ENCODE data around the gene TRIM7. TPM values are rescaled to one million over a fixed set of nuclear protein-coding genes. Genes with fewer than 3 reads are reported as not detected.

The TRIM7 gene
- 0.37 TPM for polyA plus RNA-seq (2013, experiment 1 of 2)
- not detected for polyA plus RNA-seq (2013, experiment 2 of 2)

DNA sequence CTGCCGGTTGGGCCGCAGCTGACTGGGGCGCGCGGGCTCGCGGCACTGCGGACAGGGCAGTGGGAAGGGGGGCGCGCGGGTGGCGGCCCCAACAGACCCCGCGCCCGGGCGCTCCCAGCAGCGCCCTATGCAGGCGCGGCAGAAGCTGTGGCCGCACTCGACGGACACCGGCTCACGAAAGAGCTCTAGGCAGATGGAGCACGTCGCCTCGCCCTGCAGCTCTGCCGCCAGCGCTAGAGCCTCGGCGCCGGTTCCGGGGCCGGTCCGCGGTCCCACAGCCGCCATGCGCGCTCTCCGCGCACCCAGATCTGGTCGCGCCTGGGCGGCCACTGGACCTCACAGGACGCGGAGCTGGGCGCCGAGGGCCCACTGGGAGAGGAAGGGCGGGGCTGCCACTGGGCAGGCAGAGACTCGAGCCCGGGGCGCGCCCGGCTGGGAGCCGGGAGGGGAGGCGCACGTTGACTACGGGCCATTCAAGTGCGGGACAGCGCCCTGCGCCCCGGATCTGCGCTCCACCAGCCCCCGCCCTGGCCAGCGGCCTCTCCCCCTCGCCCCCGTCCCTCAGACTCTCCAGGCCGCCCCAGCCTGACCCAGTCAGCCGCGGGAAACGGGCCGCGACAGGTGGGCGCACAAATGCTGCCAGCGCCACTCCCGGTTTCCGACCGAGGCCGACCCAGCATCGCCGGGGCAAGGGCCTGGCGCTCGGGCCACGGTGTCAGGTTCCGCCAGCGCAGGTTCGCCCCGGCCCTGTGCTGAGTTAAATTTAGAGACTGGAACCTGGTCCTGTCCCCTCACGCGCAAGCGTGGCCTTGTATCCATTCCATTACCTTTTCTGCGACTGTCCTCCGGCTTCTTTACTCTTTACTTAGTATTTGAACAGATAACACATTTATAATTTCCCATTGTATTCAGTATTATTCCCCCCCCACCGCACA is at the start of gene TRIM7:
TSS of gene TRIM7 (minus strand) at position 371 of the 935 bp plus-strand sequence. CDS start at position 285, 86 bp downstream.
- 1% methylated on average over 57 to 66 of the region's 94 CpGs for WGBS, 2 experiments (ENCODE audit: insufficient coverage in 2 of 2)
- H3K27ac ChIP-seq (ENCODE audit: low read depth, low read length, severe bottlenecking), result no peak within 1 kb of the TSS

DNA sequence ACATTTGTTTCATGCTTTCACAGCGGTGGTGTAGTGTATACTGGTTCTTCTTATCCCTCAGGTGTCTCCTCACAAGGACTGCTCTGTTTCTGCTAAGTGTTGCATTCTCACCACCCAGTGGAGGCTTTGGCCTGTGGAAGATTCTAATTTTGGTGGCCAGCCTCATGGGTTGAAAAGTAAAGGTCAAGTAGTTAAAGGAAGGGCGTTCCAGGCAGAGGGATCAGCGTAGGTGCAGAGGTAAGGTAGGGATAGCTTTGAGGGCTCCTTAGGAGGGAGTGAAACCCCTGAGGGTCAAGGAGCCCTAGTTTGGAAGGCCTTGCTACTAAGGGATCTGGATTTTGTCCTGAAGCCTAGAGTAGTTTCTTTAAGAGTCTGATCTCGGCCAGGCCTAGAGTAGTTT is 43.3 kb upstream of the TRIM7 start:
- Histone ChIP-seq H3K4me1 (ENCODE audit: control insufficient read depth, insufficient read depth, low read length, poor library complexity, severe bottlenecking) (peaks cover 9% of the 10 kb centered on the region), H3K27ac (ENCODE audit: low read depth, low read length, severe bottlenecking) (peak overlapping the region; percentile 41), H3K9me3 (ENCODE audit: control insufficient read depth, low read length) (no peaks in the 10 kb centered on the region), H3K36me3 (ENCODE audit: control insufficient read depth, insufficient read depth, low read length) (peaks cover 46% of the 10 kb centered on the region), H3K4me3 (ENCODE audit: extremely low read depth, insufficient read depth, low read length, poor library complexity, severe bottlenecking) (peak overlapping the region; percentile 74)
- 74 to 75% methylated on average over 2 to 4 of the region's 4 CpGs for WGBS, 2 experiments (ENCODE audit: insufficient coverage in 2 of 2)

More for the DNA sequence above, at the start of gene TRIM7:
- H3K36me3 ChIP-seq (ENCODE audit: control insufficient read depth, insufficient read depth, low read length), result no peaks in the 10 kb centered on the region
- no peaks in the 10 kb centered on the region for H3K9me3 ChIP-seq (ENCODE audit: control insufficient read depth, low read length)
- peaks cover 7% of the 10 kb centered on the region for H3K4me1 ChIP-seq (ENCODE audit: control insufficient read depth, insufficient read depth, low read length, poor library complexity, severe bottlenecking)
- H3K4me3 ChIP-seq (ENCODE audit: extremely low read depth, insufficient read depth, low read length, poor library complexity, severe bottlenecking), result peak within 1 kb of the TSS; percentile 56

DNA sequence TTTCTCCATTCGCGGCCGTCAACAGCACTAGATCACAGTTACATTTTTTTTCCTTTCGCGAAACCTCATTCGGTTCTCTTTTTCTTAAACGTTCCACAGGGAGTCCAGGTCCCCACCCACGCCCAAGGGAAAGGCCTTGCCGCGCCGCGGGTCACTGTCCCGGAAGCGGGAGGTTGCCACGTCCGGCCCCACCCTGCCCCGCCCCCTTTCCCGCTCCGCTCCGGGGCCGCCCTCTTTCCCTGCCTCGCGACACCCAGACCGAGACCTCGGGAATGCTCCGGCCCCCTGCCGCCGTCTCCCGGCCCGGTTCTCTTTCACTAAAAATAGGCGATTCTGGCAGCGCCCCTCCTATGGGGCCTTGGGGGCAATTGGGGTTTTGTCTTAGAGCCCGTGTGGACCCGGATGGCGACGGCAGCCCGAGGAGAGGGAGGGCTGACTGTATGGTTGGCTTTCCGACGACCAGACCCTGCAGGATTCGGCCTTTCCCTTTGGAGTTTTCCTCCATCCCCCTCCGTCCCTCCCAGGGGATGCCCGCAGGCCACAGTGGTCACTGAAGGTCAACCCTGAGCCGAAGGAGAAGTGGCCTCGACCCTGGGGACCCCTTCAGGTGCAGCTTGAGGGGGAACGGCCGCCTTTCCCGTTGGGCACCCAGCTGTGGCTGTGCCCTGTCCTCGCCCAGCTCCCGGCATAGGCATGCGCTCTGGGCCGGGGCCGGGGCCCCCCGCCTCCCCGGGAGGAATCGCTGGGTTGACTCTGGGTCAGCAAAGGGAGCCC is 41.5 kb upstream of the TRIM7 start:
- Histone ChIP-seq H3K27ac (ENCODE audit: low read depth, low read length, severe bottlenecking) (peak overlapping the region; percentile 90), H3K4me1 (ENCODE audit: control insufficient read depth, insufficient read depth, low read length, poor library complexity, severe bottlenecking) (peaks cover 13% of the 10 kb centered on the region), H3K4me3 (ENCODE audit: extremely low read depth, insufficient read depth, low read length, poor library complexity, severe bottlenecking) (peak overlapping the region; percentile 74), H3K9me3 (ENCODE audit: control insufficient read depth, low read length) (no peaks in the 10 kb centered on the region), H3K36me3 (ENCODE audit: control insufficient read depth, insufficient read depth, low read length) (peaks cover 47% of the 10 kb centered on the region)
- WGBS, 2 experiments (ENCODE audit: insufficient coverage in 2 of 2), result 0% methylated on average over 36 to 52 of the region's 55 CpGs

DNA sequence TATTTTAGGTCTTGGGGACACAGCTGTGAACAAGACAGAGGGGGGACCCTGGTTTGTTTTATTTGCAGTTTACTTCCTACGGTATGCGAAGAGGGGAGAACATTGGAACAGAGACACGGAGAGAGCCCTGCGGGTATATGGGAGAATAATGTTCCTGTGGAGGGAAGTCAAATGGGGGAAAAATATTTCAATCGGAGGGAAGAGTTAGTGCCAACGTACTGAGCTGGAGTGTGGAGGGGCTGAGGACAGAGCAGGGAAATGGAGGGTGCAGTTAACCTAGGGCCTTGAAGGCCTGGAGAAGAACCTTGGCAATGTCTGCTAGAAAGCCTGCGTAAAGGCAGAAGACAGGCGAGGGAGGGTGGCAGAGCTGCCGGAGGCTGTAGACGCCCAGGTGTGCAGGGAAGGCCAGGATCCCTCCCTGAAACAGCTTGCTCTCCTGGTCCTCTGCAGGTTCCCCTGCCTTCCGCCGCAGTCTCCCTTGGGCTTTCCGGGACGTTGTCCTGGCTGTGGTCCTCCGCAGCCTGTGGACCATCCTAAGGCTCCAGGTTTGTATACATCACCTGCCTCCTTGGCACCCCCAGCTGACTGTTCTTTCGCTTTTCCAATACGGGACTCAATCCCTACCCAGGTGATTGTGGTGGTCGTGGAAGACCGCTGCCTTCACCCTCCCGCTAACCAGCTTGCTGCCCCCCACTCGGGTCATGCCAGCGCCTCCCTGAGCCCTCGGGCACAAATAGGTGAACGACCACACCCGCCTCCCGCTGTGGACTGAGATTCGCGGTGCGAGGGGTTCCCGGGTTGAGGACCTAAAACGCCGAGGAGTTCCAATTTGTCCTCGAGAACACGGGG is 40.7 kb upstream of the TRIM7 start:
- H3K36me3 ChIP-seq (ENCODE audit: control insufficient read depth, insufficient read depth, low read length), result peaks cover 47% of the 10 kb centered on the region
- peak overlapping the region; percentile 74 for H3K4me3 ChIP-seq (ENCODE audit: extremely low read depth, insufficient read depth, low read length, poor library complexity, severe bottlenecking)
- no peaks in the 10 kb centered on the region for H3K9me3 ChIP-seq (ENCODE audit: control insufficient read depth, low read length)
- H3K27ac ChIP-seq (ENCODE audit: low read depth, low read length, severe bottlenecking), result peak overlapping the region; percentile 90
- H3K4me1 ChIP-seq (ENCODE audit: control insufficient read depth, insufficient read depth, low read length, poor library complexity, severe bottlenecking), result peaks cover 14% of the 10 kb centered on the region
- WGBS, 2 experiments (ENCODE audit: insufficient coverage in 2 of 2), result 32 to 35% methylated on average over 30 to 34 of the region's 34 CpGs

DNA sequence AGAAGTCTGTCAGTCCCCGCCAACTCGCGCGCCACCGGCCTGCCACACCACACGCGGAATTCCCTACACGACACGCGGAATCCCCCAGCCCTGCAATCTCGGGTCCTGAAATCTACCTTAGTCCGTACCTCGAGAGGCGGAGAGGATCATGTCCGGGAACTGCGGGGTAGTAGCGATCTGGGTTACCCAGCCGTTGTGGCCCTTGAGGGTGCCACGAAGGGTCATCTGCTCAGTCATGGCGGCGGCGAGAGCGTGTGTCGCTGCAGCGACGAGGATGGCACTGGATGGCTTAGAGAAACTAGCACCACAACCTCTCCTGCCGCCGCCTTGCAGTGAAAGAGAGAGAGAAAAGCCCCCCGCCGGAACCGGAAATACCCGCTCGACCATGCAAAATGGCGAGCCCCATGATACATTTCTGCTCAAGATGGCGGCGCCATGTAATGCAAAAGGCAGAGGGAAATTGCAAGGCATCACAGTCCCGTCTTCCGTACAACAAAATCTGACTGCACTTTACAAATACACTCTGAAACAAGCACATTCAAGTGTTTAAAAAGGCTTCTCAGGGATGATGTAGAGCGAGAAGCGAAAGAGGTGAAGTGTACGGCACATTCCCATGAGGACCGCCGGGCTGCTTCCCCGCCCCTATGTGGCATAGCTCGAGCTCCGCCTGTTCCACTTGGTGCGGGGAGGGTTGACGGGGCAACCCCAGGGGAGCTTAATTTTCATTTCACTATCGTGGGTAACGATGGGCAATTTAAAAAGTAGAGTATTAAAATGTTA is 38.8 kb upstream of the TRIM7 start, which contains the start of gene RACK1:
TSS of gene RACK1 (minus strand) at position 343 of the 780 bp plus-strand sequence. CDS start at position 237, 106 bp downstream.
- Histone ChIP-seq H3K9me3 (ENCODE audit: control insufficient read depth, low read length) (no peaks in the 10 kb centered on the region), H3K4me3 (ENCODE audit: extremely low read depth, insufficient read depth, low read length, poor library complexity, severe bottlenecking) (peak within 1 kb of the TSS; percentile 75), H3K27ac (ENCODE audit: low read depth, low read length, severe bottlenecking) (peak within 1 kb of the TSS; percentile 98), H3K4me1 (ENCODE audit: control insufficient read depth, insufficient read depth, low read length, poor library complexity, severe bottlenecking) (peaks cover 14% of the 10 kb centered on the region), H3K36me3 (ENCODE audit: control insufficient read depth, insufficient read depth, low read length) (peaks cover 49% of the 10 kb centered on the region)
- WGBS, 2 experiments (ENCODE audit: insufficient coverage in 2 of 2), result 0% methylated on average over 35 to 46 of the region's 50 CpGs

DNA sequence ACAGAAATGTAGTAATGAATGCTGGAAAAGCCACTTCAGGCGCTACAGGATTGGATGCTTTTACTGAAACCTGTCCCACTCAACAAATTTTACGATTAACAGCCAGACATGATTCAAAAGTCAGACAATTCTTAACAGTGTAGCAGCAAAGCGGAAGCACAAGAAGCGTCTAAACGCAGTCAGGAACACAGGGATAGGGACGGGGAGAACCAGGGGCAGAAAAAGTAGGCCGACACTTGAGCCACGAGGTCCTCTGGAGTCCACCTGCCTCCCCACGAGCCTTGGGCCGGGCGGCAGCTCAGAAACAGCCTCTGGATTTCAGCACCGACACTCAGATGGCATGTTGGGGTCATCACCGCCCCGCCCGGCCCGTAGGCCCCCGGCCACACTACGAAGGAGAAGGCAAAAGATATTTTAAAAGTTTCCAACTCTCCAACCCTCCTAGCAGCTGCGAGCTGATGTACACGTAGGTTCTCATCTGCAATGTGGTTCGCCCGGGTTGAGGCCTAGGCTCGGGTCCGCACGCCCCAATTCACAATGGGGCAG is 38.1 kb upstream of the TRIM7 start:
- Histone ChIP-seq H3K4me3 (ENCODE audit: extremely low read depth, insufficient read depth, low read length, poor library complexity, severe bottlenecking) (peak overlapping the region; percentile 75), H3K36me3 (ENCODE audit: control insufficient read depth, insufficient read depth, low read length) (peaks cover 52% of the 10 kb centered on the region), H3K27ac (ENCODE audit: low read depth, low read length, severe bottlenecking) (peak overlapping the region; percentile 98), H3K4me1 (ENCODE audit: control insufficient read depth, insufficient read depth, low read length, poor library complexity, severe bottlenecking) (peaks cover 14% of the 10 kb centered on the region), H3K9me3 (ENCODE audit: control insufficient read depth, low read length) (no peaks in the 10 kb centered on the region)
- WGBS, 2 experiments (ENCODE audit: insufficient coverage in 2 of 2), result 0% methylated on average over 17 of the region's 25 CpGs

DNA sequence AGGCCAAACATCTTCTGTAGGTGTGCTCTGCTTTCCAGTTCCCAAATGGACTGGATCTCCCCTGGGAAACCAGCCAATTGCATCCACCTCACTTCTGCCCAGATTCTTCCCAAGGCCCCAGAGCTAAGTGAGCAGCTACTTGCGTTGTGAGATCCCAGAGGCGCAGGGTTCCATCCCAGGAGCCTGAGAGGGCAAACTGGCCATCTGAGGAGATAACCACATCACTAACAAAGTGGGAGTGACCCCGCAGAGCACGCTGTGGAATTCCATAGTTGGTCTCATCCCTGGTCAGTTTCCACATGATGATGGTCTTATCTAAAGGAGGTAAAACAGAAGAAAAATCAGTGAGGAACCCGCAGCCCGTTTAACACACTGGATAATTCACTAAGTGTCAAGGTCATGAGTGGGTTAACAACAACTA is 37.0 kb upstream of the TRIM7 start:
- 55 to 66% methylated on average over 4 to 6 of the region's 6 CpGs for WGBS, 2 experiments (ENCODE audit: insufficient coverage in 2 of 2)
- Histone ChIP-seq H3K36me3 (ENCODE audit: control insufficient read depth, insufficient read depth, low read length) (peaks cover 61% of the 10 kb centered on the region), H3K4me1 (ENCODE audit: control insufficient read depth, insufficient read depth, low read length, poor library complexity, severe bottlenecking) (peaks cover 14% of the 10 kb centered on the region), H3K27ac (ENCODE audit: low read depth, low read length, severe bottlenecking) (peak overlapping the region; percentile 70), H3K4me3 (ENCODE audit: extremely low read depth, insufficient read depth, low read length, poor library complexity, severe bottlenecking) (peak overlapping the region; percentile 75), H3K9me3 (ENCODE audit: control insufficient read depth, low read length) (no peaks in the 10 kb centered on the region)

DNA sequence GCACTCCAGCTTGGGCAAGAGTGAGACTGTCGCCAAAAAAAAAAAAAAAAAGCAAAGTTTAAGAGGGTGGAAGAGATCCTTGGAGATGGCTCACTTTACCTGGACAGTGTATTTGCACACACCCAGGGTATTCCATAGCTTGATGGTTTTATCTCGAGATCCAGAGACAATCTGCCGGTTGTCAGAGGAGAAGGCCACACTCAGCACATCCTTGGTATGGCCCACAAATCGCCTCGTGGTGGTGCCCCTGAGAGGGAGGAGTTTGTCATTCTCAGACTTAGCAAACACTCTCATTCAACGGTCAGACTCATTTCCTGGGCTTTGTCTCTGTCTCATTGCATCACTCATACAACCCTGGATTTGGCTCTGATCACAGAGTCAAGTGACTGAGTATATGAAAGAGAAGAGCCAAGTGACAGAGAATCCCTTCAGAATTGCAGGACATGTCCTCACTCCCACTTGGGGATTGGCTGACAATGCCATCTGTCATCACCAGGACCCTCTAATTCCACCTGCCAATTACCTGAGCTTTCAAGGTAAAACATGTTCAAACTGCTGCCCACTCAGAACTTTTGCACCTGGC is 36.5 kb upstream of the TRIM7 start:
- H3K9me3 ChIP-seq (ENCODE audit: control insufficient read depth, low read length), result no peaks in the 10 kb centered on the region
- peak overlapping the region; percentile 70 for H3K27ac ChIP-seq (ENCODE audit: low read depth, low read length, severe bottlenecking)
- peak overlapping the region; percentile 75 for H3K4me3 ChIP-seq (ENCODE audit: extremely low read depth, insufficient read depth, low read length, poor library complexity, severe bottlenecking)
- 74 to 80% methylated on average over 4 of the region's 6 CpGs for WGBS, 2 experiments (ENCODE audit: insufficient coverage in 2 of 2)
- peaks cover 66% of the 10 kb centered on the region for H3K36me3 ChIP-seq (ENCODE audit: control insufficient read depth, insufficient read depth, low read length)
- H3K4me1 ChIP-seq (ENCODE audit: control insufficient read depth, insufficient read depth, low read length, poor library complexity, severe bottlenecking), result peaks cover 14% of the 10 kb centered on the region

DNA sequence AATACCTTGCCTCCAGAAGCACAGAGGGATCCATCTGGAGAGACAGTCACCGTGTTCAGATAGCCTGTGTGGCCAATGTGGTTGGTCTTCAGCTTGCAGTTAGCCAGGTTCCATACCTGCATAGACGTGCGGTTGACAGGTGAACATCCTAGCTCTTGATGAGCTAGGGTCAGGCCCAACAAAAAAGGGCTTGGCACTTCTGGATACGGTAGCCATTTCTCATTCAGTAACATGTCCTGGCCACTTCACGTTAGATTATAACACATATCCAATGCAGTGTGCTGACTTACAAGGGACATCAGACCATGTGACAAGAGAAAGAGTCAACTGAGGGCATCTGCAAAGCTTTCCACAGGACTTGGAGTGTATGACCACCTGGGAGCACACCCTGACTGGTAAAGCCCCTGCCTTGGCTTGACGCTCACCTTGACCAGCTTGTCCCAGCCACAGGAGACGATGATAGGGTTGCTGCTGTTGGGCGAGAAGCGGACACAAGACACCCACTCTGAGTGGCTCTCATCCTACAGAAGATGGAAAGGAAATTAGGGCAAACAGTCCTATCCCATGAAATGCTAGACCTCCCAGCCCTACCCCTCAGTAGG is 34.2 kb upstream of the TRIM7 start:
- Histone ChIP-seq H3K4me3 (ENCODE audit: extremely low read depth, insufficient read depth, low read length, poor library complexity, severe bottlenecking) (no peak overlapping the region), H3K9me3 (ENCODE audit: control insufficient read depth, low read length) (no peaks in the 10 kb centered on the region), H3K27ac (ENCODE audit: low read depth, low read length, severe bottlenecking) (no peak overlapping the region), H3K36me3 (ENCODE audit: control insufficient read depth, insufficient read depth, low read length) (peaks cover 85% of the 10 kb centered on the region), H3K4me1 (ENCODE audit: control insufficient read depth, insufficient read depth, low read length, poor library complexity, severe bottlenecking) (peaks cover 9% of the 10 kb centered on the region)
- WGBS, 2 experiments (ENCODE audit: insufficient coverage in 2 of 2), result 99 to 100% methylated on average over 7 to 8 of the region's 9 CpGs
